ENCODE results near the gene SH3GLB1. TPM values are rescaled to one million over a fixed set of nuclear protein-coding genes. Genes with fewer than 3 reads are reported as not detected.
"Not testable (repeated sequence)": the region's sequence is repeated elsewhere in the genome, so short reads cannot be mapped to it uniquely, and the experiment has no call there.

SH3GLB1 gene
- polyA plus RNA-seq (57.2 and 67.3 TPM in 2 replicates), polyA minus RNA-seq (138 and 167 TPM in 2 replicates)

GRCh38 chr1:86704458-86704971, at the start of gene SH3GLB1:
Gene SH3GLB1, plus strand, starts transcription at chr1:86704576. Its CDS starts 324 bp downstream, at chr1:86704900.
- H3F3A ChIP-seq (ENCODE audit: insufficient read depth, low read length, poor library complexity, severe bottlenecking): no peaks in the 10 kb centered on the region
- peak within 1 kb of the TSS; percentile 83 for H3K4me3 ChIP-seq (ENCODE audit: low read length)
- peak within 1 kb of the TSS; percentile 84 for H2AFZ ChIP-seq (ENCODE audit: low read depth, low read length)
- no peaks in the 10 kb centered on the region for H3K9me2 ChIP-seq (ENCODE audit: insufficient read depth, low read length)
- H3K36me3 ChIP-seq (ENCODE audit: insufficient read depth, low read length): no peaks in the 10 kb centered on the region
- no peaks in the 10 kb centered on the region for H3K27me3 ChIP-seq (ENCODE audit: insufficient read depth, low read depth, low read length)
- H3K9me3 ChIP-seq (ENCODE audit: low read length): no peaks in the 10 kb centered on the region
- H3K4me2 ChIP-seq (ENCODE audit: low read length): peak within 1 kb of the TSS; percentile 95
- peaks cover 44% of the 10 kb centered on the region for H3K79me2 ChIP-seq (replicated peaks; ENCODE audit: insufficient read depth, low read length)
- TF ChIP-seq, protein P1, sequence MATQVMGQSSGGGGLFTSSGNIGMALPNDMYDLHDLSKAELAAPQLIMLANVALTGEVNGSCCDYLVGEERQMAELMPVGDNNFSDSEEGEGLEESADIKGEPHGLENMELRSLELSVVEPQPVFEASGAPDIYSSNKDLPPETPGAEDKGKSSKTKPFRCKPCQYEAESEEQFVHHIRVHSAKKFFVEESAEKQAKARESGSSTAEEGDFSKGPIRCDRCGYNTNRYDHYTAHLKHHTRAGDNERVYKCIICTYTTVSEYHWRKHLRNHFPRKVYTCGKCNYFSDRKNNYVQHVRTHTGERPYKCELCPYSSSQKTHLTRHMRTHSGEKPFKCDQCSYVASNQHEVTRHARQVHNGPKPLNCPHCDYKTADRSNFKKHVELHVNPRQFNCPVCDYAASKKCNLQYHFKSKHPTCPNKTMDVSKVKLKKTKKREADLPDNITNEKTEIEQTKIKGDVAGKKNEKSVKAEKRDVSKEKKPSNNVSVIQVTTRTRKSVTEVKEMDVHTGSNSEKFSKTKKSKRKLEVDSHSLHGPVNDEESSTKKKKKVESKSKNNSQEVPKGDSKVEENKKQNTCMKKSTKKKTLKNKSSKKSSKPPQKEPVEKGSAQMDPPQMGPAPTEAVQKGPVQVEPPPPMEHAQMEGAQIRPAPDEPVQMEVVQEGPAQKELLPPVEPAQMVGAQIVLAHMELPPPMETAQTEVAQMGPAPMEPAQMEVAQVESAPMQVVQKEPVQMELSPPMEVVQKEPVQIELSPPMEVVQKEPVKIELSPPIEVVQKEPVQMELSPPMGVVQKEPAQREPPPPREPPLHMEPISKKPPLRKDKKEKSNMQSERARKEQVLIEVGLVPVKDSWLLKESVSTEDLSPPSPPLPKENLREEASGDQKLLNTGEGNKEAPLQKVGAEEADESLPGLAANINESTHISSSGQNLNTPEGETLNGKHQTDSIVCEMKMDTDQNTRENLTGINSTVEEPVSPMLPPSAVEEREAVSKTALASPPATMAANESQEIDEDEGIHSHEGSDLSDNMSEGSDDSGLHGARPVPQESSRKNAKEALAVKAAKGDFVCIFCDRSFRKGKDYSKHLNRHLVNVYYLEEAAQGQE (IDR thresholded peaks at IDR 0.05; ENCODE audit: borderline replicate concordance): no peak
- TF ChIP-seq SMC3 (conservative IDR thresholded peaks at IDR 0.05; ENCODE audit: poor library complexity) (peak; percentile 61), MXI1 (conservative IDR thresholded peaks at IDR 0.05; ENCODE audit: poor library complexity, severe bottlenecking) (peak; percentile 73), RAD21 (conservative IDR thresholded peaks at IDR 0.05) (peak; percentile 66), EP300 (conservative IDR thresholded peaks at IDR 0.05; ENCODE audit: poor library complexity, severe bottlenecking) (peak; percentile 72), EZH2 (IDR thresholded peaks at IDR 0.05; ENCODE audit: borderline replicate concordance, insufficient read depth, low read length, poor library complexity, severe bottlenecking) (no peak), CTCF (IDR thresholded peaks at IDR 0.05; ENCODE audit: poor library complexity, severe bottlenecking) (peak; percentile 97), POLR2AphosphoS5 (IDR thresholded peaks at IDR 0.05) (peak; percentile 92), TAF1 (IDR thresholded peaks at IDR 0.05; ENCODE audit: low read depth) (peak; percentile 92)
- no peaks in the 10 kb centered on the region for H4K20me1 ChIP-seq (ENCODE audit: insufficient read depth)
- peak within 1 kb of the TSS; percentile 91 for H3K9ac ChIP-seq (ENCODE audit: low read length)
- H3K27ac ChIP-seq (ENCODE audit: low read length): peak within 1 kb of the TSS; percentile 91

DNA sequence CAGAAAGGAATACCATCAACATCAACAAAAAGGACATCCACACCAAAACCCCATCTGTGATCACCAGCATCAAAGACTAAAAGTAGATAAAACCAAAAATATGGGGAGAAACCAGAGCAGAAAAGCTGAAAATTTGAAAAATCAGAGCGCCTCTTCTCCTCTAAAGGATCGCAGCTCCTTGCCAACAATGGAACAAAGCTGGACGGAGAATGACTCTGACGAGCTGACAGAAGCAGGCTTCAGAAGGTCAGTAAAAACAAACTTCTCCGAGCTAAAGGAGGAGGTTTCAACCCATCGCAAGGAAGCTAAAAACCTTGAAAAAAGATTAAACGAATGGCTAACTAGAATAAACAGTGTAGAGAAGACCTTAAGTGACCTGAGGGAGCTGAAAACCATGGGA, 46.0 kb upstream of the SH3GLB1 start:
- not testable (repeated sequence) for H3K79me2 ChIP-seq (replicated peaks; ENCODE audit: insufficient read depth, low read length); H3F3A ChIP-seq (ENCODE audit: insufficient read depth, low read length, poor library complexity, severe bottlenecking); H4K20me1 ChIP-seq (ENCODE audit: insufficient read depth); H3K4me2 ChIP-seq (ENCODE audit: low read length); H3K9ac ChIP-seq (ENCODE audit: low read length); H3K9me3 ChIP-seq (ENCODE audit: low read length); H3K36me3 ChIP-seq (ENCODE audit: insufficient read depth, low read length); H3K27me3 ChIP-seq (ENCODE audit: insufficient read depth, low read depth, low read length); H3K27ac ChIP-seq (ENCODE audit: low read length); H3K4me3 ChIP-seq (ENCODE audit: low read length); H2AFZ ChIP-seq (ENCODE audit: low read depth, low read length); H3K9me2 ChIP-seq (ENCODE audit: insufficient read depth, low read length)

- Histone ChIP-seq H3K9ac (ENCODE audit: low read length) (no peak overlapping the region), H3F3A (ENCODE audit: insufficient read depth, low read length, poor library complexity, severe bottlenecking) (no peaks in the 10 kb centered on the region), H3K9me3 (ENCODE audit: low read length) (no peaks in the 10 kb centered on the region), H3K4me3 (ENCODE audit: low read length) (no peak overlapping the region), H3K36me3 (ENCODE audit: insufficient read depth, low read length) (no peaks in the 10 kb centered on the region), H3K27ac (ENCODE audit: low read length) (no peak overlapping the region), H4K20me1 (ENCODE audit: insufficient read depth) (no peaks in the 10 kb centered on the region), H3K9me2 (ENCODE audit: insufficient read depth, low read length) (no peaks in the 10 kb centered on the region), H2AFZ (ENCODE audit: low read depth, low read length) (no peak overlapping the region), H3K4me2 (ENCODE audit: low read length) (no peak overlapping the region), H3K27me3 (ENCODE audit: insufficient read depth, low read depth, low read length) (no peaks in the 10 kb centered on the region), H3K79me2 (replicated peaks; ENCODE audit: insufficient read depth, low read length) (no peaks in the 10 kb centered on the region)
- TF ChIP-seq MXI1 (conservative IDR thresholded peaks at IDR 0.05; ENCODE audit: poor library complexity, severe bottlenecking) (no peak), TAF1 (IDR thresholded peaks at IDR 0.05; ENCODE audit: low read depth) (no peak), EZH2 (IDR thresholded peaks at IDR 0.05; ENCODE audit: borderline replicate concordance, insufficient read depth, low read length, poor library complexity, severe bottlenecking) (no peak), POLR2AphosphoS5 (IDR thresholded peaks at IDR 0.05) (no peak), SMC3 (conservative IDR thresholded peaks at IDR 0.05; ENCODE audit: poor library complexity) (no peak), EP300 (conservative IDR thresholded peaks at IDR 0.05; ENCODE audit: poor library complexity, severe bottlenecking) (no peak), CTCF (IDR thresholded peaks at IDR 0.05; ENCODE audit: poor library complexity, severe bottlenecking) (no peak), RAD21 (conservative IDR thresholded peaks at IDR 0.05) (no peak)
- TF ChIP-seq, protein P1 (IDR thresholded peaks at IDR 0.05; ENCODE audit: borderline replicate concordance): no peak
These were observed 38.0 kb upstream of the SH3GLB1 start for GRCh38 chr1:86666368-86666767.
